ENCODE measurements around the gene VPS45.

GRCh38 chr1:150152182-150152536 is 84.6 kb downstream of the VPS45 start:
- TF ChIP-seq CTCF (IDR thresholded peaks at IDR 0.05 in 8 of 11, conservative IDR thresholded peaks at IDR 0.05 in 3 of 11) (no peak), POLR2A (IDR thresholded peaks at IDR 0.05) (no peak)
